Stimulated activated CD8-positive, alpha-beta memory T cell treated with anti-CD3 and anti-CD28 coated beads, Interleukin-2, amount 100 ng/mL, for 48 hours (primary cell): Measurements from ENCODE around the gene ANKRD13C.
"Not testable (repeated sequence)": the region's sequence is repeated elsewhere in the genome, so short reads cannot be mapped to it uniquely, and the experiment has no call there.

Experiments
- DNase-seq, 2 donors: peaks; one replicate each; pipeline ENCODE4 v3.0.0-alpha.2; 2020; ENCODE audit warnings: low read depth in 2 of 2

The ANKRD13C gene

GRCh38 chr1:70360321-70360720, 5.8 kb upstream of the ANKRD13C start:
- DNase-seq = no peak

DNA sequence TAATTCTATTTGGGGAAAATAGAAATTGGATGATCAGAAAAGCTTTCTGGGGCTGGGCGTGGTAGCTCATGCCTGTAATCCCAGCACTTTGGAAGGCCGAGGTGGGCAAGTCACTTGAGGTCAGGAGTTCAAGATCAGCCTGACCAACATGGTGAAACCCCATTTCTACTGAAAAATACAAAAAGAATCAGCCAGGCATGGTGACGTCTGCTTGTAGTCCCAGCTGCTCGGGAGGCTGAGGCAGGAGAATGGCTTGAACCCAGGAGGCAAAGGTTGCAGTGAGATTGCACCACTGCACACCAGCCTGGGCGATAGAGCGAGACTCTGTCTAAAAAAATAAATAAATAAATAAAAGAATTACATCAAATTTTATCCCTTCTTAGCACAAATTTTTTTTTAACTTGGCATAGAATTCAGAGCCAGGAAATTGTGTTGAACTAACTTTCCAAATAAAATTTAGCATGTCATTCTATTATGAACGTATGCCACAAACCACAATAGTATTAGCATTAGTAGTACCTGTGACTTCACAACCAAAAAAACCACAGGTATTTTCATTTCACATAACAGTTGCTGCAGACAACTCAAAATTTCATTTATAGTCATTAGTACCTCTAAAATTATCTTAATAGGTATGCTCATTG, 4.5 kb upstream of the ANKRD13C start:
- DNase-seq = no peak

GRCh38 chr1:70355920-70356319, 1.4 kb upstream of the ANKRD13C start:
- no peak for DNase-seq

GRCh38 chr1:70355111-70355407, 537 bp upstream of the ANKRD13C start:
- no peak for DNase-seq

DNA sequence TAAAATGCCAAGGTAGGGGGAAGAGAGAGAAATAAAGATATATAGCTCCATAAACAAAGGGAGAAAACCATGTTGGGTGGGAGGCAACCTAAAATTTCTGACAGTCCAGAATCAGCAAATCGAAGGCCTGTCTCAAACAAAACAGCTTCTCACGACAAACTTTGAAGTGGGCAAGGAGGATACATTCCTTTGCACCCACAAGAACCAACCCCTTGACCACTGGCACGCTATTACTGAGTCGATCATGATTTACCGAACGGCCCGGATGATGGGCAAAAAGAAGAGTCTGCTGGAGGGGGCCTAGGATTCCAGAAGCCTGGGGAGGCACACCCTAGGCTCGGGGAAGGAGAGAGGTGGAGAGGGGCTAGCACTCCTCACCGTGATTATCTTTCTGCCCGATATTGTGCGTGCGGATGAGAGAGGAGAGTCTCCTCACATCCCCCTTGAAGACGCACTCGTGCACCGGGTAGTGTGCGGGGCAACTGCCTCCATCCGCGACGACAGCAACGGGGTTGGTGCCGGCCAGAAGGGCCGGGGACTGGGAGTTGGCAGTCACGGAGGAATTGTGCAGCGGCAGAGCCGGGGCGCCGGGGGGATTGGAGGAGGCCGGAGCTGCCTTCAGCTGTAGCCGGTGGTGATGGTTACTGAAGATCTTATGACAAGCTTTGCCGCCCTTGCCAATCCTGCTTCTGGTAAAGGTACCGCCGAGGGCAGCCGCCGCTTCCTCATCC, 756 bp downstream of the ANKRD13C start:
- peak; percentile 23 to 32 for DNase-seq

- DNase-seq = no peak
Measured at GRCh38 chr1:70353044-70353443, 1.5 kb downstream of the ANKRD13C start.

GRCh38 chr1:70349799-70350198, 4.7 kb downstream of the ANKRD13C start:
- not testable (repeated sequence) for DNase-seq

DNA sequence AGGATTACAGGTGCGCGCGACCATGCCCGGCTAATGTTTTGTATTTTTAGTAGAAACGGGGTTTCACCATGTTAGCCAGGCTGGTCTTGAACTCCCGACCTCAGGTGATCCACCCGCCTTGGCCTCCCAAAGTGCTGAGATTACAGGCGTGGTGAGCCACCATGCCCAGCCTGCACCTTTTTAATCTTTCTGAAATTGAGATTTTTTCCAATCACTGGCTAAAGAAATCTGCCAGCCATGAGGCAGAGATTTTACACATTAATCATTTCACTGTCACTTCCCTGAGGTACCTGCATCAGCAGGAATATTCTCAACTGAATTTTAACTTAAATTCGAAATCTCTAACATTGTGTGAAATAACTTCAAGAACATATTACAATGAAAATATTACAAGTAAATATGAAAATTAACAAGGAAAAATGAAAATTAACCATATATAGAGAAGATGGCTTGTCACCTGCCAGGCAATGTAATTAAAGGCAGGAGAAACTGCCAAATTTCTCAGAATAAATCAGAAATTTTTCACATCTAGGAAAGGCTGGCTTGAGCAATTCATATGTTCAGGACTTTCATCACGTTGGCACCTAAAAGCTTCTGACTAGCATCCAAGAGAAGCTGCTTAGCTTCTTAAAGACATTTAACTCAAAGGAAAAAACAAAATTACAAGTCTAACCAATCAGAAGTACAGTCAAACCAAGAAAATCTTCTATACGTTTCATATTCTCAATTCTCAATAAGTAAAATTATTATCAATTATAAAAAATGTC, 5.9 kb downstream of the ANKRD13C start:
- DNase-seq = no peak

GRCh38 chr1:70339644-70340043, 14.9 kb downstream of the ANKRD13C start:
- DNase-seq = not testable (repeated sequence)

GRCh38 chr1:70336050-70336449, 18.5 kb downstream of the ANKRD13C start:
- no peak for DNase-seq

DNA sequence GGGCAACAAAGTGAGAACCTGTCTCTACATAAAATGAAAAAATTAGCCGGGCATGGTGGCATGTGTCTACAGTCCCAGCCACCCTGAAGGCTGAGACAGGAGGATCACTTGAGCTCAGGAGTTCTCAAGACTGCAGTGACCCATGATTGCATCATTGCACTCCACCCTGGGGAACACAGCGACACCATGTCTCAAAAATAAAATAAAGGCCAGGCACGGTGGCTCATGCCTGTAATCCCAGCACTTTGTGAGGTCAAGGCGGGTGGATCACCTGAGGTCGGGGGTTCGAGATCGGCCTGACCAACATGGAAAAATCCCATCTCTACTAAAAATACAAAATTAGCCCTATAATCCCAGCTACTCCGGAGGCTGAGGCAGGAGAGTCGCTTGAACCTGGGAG, 20.1 kb downstream of the ANKRD13C start:
- no peak for DNase-seq

- DNase-seq = no peak
Measured at GRCh38 chr1:70333245-70333644, 21.3 kb downstream of the ANKRD13C start.

DNA sequence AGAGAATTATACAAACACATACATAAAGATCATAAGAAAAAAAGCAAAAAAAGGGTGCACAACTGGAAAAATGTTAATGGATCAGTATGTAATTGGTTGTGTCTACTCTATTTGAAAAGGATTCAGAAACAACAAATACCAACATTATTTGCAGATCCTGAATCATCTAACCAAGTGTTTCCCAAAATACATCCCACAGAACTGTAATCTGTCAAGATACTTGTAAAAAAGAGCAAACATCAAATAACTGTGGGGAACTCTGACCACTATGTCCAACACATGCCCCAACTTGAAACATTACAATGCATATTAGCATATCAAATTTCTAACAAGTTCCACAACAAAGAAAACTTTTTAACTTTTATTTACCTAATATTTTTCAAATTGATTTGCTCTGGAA, 22.6 kb downstream of the ANKRD13C start:
- DNase-seq = no peak

DNA sequence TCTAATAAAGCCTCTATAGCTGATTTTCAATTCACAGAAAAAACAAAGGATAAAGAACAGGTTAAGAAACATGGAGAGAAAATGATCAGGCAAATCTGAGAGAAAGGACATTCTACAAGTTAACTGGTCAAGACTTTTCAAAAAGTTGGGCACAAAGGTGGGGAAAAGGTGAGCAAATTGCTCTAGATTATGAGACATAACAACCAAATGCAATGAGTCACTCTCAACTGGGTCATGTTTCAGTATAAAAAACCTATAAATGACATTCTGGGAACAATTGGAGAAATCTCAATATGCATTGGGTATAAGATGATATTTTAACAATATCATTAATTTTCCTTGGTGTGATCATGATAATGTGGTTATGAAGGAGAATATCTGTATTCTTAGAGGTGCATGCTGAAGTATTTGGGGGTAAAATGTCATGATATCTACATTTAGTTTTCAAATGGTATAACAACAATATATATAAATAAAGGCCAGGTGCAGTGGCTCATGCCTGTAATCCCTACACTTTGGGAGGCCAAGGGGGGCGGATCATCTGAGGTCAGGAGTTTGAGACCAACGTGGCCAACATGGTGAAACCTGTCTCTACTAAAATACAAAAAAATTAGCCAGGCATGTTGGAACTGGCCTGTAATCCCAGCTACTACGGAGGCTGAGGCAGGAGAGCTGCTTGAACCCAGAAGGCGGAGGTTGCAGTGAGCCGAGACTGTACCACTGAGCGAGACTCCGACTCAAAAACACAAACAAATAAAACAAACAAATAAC, 27.0 kb downstream of the ANKRD13C start:
- no peak for DNase-seq

GRCh38 chr1:70324683-70325082, 29.8 kb downstream of the ANKRD13C start:
- DNase-seq = no peak

DNA sequence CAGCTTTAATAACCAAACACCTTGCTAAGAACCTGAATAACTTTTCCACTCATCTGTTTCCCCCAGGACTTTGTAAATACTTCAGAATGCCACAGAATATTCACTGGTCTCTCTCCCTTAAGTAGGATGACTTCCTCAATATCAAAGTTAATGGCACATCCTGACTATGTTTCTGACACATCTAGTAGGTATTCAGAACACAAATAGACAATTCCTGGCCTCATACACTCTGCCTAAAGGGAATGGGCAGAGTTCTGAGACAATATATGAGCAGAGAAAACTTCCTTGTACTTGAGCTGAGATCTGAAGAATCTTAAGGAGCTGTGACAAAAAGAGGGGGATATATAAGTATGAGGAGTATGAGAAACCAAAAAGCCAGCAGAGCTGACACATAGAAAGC, 34.8 kb downstream of the ANKRD13C start:
- no peak for DNase-seq

DNA sequence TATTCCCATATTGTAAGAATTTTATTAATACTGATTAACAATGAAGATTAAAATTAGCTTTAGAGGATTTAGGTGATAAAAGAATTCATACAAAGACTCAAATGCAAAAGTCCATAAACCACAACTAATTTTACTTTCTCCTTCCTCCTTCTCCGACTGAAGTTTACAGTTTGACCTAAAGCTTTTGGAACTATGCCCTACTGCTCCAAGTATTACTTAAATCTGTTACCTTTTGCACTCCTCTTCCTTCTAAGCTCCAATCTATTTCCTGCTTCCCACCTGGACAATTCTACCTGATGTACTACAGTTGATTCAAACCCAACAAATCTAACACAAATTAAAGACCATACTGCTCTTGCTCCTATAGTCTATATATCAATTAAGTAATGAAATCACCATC, 36.3 kb downstream of the ANKRD13C start:
- DNase-seq = no peak

- DNase-seq = no peak
Measured at GRCh38 chr1:70317087-70317486, 37.4 kb downstream of the ANKRD13C start.

DNA sequence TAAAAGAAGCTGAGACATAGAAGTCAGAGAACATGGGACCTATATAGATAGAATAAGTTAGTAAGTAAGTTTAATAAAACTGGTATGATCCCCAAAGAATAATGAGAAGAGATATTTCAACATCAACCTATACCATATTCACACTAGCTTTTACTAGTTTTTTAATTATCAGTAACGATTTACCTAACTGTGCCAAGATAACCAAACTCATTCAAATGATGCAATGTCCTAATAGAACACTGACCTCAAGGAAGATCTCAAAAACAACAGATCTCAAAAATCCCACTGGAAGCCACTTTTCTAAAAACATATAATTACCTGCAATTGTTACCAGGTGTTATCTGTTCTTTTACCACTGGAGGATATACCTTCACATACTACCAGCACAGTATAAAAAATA, 38.7 kb downstream of the ANKRD13C start:
- DNase-seq = no peak

DNA sequence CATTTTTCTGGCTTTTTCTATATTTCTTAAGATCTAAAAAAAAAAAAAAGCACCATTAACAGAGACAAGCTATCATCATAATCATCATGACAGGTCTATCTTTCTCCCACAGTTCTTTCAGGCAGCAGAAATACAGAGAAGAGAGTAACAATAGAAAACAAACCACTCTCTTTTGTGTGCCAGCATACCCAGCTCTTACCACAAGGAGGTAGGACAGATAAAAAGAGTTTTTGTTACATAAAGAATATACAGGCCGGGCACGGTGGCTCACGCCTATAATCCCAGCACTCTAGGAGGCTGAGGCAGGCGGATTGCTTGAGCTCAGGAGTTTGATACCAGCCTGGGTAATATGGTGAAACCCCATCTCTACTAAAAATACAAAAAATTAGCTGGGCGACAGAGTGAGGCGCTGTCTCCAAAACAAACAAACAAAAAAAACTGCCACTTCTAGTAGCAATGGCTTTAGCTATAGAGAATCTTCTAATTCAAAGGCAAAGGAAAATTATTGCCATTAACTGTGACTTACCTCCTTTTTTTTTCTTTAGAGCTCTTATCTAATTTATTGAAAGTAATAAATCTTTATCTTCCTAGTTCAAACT, 39.7 kb downstream of the ANKRD13C start:
- no peak for DNase-seq

DNA sequence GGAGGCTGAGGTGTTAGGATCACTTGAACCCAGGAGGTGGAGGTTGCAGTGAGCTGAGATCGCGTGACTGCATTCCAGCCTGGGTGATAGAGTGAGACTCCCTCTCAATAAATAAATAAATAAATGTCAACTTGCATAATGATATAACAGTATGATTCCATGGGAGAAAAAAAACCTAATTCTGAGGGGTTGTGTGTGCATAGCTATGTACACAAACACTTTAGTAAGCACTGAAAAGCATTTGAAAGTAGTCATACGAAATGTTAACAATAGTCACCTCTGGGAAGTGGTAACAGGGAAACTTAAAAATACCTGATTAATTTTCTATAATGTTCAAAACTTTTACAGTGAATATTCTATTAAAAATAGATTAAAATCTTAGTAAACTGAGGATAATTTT, 43.2 kb downstream of the ANKRD13C start:
- DNase-seq = no peak

- DNase-seq = no peak
Measured at GRCh38 chr1:70299472-70299871, 55.0 kb downstream of the ANKRD13C start.
